Sciatic nerve (tissue), 2 donors: ENCODE data around the gene ZMIZ2. TPM values are rescaled to one million over a fixed set of nuclear protein-coding genes. Genes with fewer than 3 reads are reported as not detected.
A peak's percentile ranks its signal among the peaks of the same experiment; 100 is the strongest.
"Not testable (repeated sequence)": the region's sequence is repeated elsewhere in the genome, so short reads cannot be mapped to it uniquely, and the experiment has no call there.

Source experiments
- ATAC-seq: fragments of 200-7000 bp; cut with Tn5 transposase; one replicate; pipeline ENCODE4 v1.9.1; 2020; ENCODE audit warnings: mild to moderate bottlenecking, moderate library complexity
- DNase-seq: peaks from one replicate; pipeline ENCODE4 v3.0.0-alpha.2; 2020; ENCODE audit warnings: low spot score
- intact Hi-C: fragments of 100-400 bp; cut with DNase I; formaldehyde crosslinking; loops from one replicate; pipeline ENCODE4 v1.14.2; 2022
- total RNA-seq: library from RNA; stranded (reverse); fragmentation: NEBNext Ultra II Directional; extraction: Animal tissue kit (Norgen Biotek cat#: 25700); gene quantifications from one replicate; pipeline ENCODE4 v1.2.1, GENCODE V29; 2021
- donor health status: DM: no; HTN: no; CAD: no.
- donor health status: DM: no; HTN: no; CAD: no.

ZMIZ2 gene
- total RNA-seq, result 92.7 TPM

DNA sequence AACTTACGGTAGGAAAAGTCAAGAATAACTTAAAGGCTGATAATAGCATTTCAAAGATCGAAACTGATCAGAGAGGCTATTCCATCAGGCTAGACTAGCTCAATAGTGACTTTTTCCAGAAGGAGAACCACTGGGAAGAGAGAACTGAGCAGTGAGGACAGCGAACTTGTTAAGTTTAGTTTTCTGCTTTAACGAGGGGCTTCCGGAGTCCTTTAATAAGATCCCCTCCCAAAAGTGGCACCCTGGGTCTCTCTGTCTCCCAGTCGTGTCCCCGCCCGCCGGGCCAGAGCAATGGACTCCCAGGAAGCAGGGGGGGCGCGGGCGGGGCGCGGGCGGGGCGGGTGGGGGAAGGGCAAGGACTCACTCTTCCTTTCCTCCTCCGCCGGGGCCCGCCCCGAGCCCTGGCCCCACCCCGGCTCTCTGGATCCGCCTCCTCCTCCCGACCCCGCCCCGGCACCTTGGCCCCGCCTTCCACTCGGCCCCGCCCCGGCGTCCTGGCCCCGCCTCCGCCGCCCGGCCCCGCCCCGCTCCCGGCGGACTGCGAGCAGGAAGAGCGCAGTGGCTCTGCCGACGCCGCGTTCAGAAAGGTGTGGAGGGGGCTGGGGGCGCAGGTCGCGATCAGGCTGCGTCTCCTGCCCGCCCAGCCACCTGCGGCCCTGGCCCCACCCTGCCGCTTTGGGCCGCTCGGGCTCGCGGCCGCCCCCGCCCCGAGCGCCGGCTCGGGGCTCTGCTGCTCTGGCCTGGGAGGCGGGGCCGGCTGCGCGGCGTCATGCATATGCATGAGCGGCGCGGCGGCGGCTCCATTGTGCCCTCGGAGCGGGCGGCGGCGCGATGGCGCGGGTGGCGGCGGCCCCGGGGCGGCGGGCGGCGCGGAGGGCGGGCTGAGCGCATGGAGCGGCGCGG, at the start of gene ZMIZ2:
Gene ZMIZ2, plus strand, starts transcription at position 803 of the 903 bp plus-strand sequence. CDS start 7,403 bp downstream, outside the sequence.
- intact Hi-C loops, result no loop called here
- peak; percentile 96 for DNase-seq
- ATAC-seq, result peak; percentile 98

GRCh38 chr7:44699598-44699997, 49.0 kb upstream of the ZMIZ2 start:
- ATAC-seq, DNase-seq, intact Hi-C loops: not testable (repeated sequence)

DNA sequence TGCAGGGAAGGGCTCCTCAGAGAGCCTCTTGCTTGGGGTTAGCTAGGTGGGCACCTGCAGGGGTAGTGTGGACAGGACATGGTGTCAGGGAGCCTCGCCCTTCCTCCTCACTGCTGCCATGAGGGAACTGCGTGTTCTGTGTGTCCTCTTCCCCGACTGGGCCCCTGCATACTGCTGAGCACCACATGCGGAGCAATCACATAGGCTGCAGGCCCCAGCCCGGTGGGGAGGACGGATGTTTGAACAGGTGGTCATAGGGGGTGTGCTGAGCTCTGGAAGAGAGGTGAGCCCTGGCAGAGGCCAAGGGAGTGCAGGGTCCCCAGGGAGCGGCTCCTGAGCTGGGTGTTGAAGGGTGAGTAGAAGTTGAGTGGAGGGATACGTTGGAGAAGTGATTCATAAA, 48.3 kb upstream of the ZMIZ2 start:
- no peak for ATAC-seq
- no peak for DNase-seq

DNA sequence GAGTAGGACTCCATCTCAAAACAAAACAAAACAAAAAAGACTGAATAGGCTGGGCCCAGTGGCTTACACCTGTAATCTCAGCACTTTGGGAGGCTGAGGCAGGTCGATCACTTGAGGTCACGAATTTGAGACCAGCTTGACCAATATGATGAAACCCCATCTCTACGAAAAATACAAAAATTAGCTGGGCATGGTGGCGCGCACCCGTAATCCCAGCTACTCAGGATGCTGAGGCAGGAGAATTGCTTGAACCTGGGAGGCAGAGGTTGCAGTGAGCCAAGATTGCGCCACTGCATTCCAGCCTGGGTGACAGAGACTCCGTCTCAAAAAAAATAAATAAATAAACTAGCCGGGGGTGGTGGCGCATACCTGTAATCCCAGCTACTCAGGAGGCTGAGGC, 45.3 kb upstream of the ZMIZ2 start:
- intact Hi-C loops, ATAC-seq: not testable (repeated sequence)

More for the DNA sequence above, 48.3 kb upstream of the ZMIZ2 start:
- intact Hi-C loops, result no loop called here

DNA sequence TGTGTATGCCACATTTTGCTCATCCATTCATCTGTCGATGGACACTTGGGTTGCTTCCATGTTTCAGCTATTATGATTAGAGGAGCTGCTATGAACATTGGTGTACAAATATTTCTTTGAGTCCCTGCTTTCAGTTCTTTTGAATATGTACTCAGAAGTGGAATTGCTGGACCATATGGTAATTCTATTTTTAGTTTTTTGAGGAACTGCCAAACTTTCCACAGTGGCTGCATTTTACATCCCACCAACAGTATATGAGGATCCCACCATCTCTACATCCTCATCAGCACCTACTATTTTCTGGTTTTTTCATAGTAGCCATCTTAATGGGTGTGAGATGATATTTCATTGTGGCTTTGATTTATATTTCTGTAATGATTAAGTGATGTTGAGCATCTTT, 44.7 kb upstream of the ZMIZ2 start:
- no peak for DNase-seq
- intact Hi-C loops, result no loop called here
- no peak for ATAC-seq

More for the DNA sequence above, 45.3 kb upstream of the ZMIZ2 start:
- DNase-seq, result not testable (repeated sequence)

GRCh38 chr7:44705434-44705833, 43.2 kb upstream of the ZMIZ2 start:
- intact Hi-C loops, result no loop called here
- ATAC-seq (no peak), DNase-seq (no peak)

- intact Hi-C loops, result no loop called here
- no peak for ATAC-seq
- no peak for DNase-seq
These were observed 41.7 kb upstream of the ZMIZ2 start for GRCh38 chr7:44706788-44707557.

DNA sequence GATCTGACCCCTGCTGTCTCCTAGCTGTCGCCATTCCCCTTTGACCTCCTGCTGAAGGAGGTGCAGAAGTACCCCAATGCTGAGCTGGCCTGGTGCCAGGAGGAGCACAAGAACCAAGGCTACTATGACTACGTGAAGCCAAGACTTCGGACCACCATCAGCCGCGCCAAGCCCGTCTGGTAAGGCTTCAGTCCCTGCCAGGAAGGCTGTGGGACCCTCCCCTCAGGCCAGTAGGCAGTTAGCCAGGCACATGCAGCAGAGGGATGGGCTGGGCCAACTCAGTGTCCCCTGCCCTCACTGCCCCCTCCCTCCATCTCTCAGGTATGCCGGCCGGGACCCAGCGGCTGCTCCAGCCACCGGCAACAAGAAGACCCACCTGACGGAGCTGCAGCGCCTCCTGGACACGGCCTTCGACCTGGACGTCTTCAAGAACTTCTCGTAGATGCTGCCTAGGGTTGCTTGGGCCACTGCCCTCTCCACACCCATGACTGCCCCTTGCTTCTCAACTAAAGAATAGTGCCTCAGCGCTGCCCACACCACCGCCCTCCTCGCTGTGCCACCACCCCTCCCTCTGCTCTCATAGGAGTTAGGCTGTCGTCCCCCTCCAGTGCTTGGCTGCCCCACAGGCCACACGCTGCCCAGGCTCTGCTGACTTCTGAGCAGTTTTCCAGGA, 41.0 kb upstream of the ZMIZ2 start:
- intact Hi-C loops, result no loop called here
- no peak for DNase-seq
- ATAC-seq, result no peak

DNA sequence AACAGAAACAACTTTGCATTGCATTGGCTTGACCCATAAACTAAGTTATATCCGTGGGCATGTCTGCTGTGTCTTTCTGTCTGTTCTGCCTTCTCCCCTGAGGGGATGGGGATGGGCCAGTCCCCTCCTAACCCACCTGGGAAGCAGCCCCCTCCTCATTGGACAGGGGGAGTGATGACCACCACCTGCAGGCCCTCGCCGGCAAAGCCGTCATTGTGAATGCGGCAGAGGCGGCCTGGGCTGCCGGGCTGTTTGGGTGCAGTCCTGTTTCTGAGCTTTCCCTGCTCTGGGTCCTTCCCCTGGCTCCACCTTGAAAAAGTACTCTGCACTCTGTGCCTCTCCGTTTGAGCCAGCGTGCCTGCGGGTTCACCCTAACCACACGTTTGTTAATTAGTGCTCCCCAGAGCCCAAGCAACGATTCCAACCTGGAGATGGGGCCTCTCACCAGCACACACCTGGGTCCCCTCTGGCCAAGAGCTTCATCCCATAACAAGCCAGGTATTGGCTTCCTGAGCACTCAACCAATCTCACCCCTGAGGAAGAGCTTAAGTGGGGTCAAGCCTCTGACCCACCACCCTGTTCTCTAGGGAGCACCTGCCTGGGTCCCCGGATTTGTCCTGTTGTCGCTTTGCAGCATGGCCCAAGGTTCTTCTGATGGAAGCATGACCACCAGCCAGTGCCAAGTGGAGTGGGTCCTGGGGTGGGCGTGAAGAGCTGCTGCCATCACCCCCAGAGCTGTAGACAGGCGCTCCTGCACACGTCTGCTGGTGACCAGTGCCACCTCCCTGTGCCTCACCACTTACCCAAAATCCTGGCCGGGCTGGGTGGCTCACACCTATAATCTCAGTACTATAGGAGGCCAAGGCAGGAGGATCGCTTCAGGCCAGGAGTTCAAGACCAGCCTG, 39.4 kb upstream of the ZMIZ2 start:
- intact Hi-C loops, result no loop called here
- DNase-seq (no peak), ATAC-seq (no peak)

GRCh38 chr7:44709945-44710596, 38.6 kb upstream of the ZMIZ2 start:
- DNase-seq, result no peak
- intact Hi-C loops, result no loop called here
- no peak for ATAC-seq

DNA sequence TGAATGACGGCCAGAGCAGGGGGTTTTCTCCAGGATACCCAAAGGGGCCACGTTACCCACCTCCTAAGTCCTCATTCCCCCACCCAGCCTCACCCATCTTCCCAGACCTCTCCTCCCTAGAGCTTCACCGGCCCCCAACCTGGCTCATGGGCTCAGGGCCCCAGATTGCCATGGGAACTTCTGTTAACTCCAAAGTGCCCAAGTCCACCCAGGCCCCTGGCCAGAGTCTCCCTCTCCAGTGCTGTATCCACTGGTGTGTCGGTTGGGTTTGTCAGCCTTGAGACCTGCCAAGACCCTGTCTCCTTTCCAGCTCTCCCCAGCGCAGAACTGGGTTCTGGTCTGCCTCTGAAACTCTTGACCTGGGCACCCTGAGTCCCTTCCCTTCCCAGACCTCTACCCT, 37.1 kb upstream of the ZMIZ2 start:
- DNase-seq (no peak), ATAC-seq (no peak)
- intact Hi-C loops, result no loop called here

DNA sequence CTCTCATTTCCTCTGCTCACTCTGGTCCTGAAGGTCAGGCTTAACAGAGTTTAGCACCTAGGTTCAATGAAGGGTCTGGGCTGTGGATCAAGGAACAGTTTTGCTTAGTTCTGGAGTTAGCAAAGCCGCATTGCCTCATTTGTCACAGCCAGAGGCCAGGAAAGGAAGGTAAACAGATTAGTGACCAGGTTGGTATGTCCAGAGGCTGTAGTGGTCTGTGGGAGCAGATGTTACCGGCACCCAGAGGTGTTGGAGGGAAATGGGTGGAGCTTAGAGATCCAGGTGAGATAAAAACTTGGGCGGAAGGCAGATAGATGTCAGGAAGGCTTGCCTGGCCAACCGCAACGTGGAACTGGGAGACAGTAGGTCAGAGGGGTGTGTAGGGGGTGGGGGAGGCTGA, 36.6 kb upstream of the ZMIZ2 start:
- no peak for DNase-seq
- ATAC-seq, result no peak

GRCh38 chr7:44713141-44713540, 35.5 kb upstream of the ZMIZ2 start:
- intact Hi-C loops, result no loop called here
- ATAC-seq (no peak), DNase-seq (no peak)

More for the DNA sequence above, 36.6 kb upstream of the ZMIZ2 start:
- intact Hi-C loops, result no loop called here

GRCh38 chr7:44713680-44714335, 34.8 kb upstream of the ZMIZ2 start:
- intact Hi-C loops, result no loop called here
- ATAC-seq (no peak), DNase-seq (no peak)

GRCh38 chr7:44716205-44716604, 32.4 kb upstream of the ZMIZ2 start:
- intact Hi-C loops, result no loop called here
- no peak for ATAC-seq
- no peak for DNase-seq

DNA sequence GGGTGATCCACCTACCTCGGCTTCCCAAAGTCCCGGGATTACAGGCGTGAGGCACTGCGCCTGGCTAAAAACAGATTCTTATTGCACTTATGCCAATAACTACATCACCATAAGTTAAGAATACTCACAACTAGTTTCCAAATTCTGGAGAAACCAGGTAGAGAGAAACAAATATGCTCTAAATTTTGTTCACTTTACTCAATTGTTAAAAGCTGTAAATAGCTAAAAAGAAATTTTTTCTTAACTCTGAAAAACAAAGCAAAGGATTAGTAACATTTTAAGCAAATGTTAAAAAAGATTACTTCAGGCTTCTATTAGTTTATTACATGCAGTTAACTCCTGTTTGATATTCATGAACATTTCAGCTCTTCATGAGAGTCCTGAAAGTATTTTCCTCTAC, 28.3 kb upstream of the ZMIZ2 start:
- intact Hi-C loops, result no loop called here
- DNase-seq, result no peak
- no peak for ATAC-seq

GRCh38 chr7:44724276-44724675, 24.4 kb upstream of the ZMIZ2 start:
- intact Hi-C loops, result no loop called here
- no peak for DNase-seq
- ATAC-seq, result no peak
